MM.1S (cell line): ENCODE measurements around the gene PPL.

Experiments used
- DNase-seq: peaks from one replicate; pipeline ENCODE4 v3.0.0-alpha.2; 2015
- H2AFZ ChIP-seq: fragments of 300-600 bp; sonication (generic); 2 replicates; pipeline ENCODE4 v1.6.0; 2016; ENCODE audit warnings: antibody characterized with exemption, low read length
- H3F3A ChIP-seq: fragments of 300-600 bp; sonication (generic); 2 replicates; pipeline ENCODE4 v1.6.1; 2016; ENCODE audit warnings: mild to moderate bottlenecking, antibody characterized with exemption, low read length, moderate library complexity, mixed read lengths; ENCODE audit not compliant: insufficient read depth
- H3K27ac ChIP-seq: fragments of 300-600 bp; sonication (generic); 2 replicates; pipeline ENCODE4 v1.5.1; 2016; ENCODE audit warnings: mild to moderate bottlenecking, low read length
- H3K27me3 ChIP-seq: fragments of 300-600 bp; sonication (generic); replicated peaks from 2 replicates; pipeline ENCODE4 v1.6.0; 2016; ENCODE audit warnings: low read length; ENCODE audit not compliant: insufficient read depth
- H3K36me3 ChIP-seq: fragments of 300-600 bp; sonication (generic); replicated peaks from 2 replicates; pipeline ENCODE4 v1.6.1; 2016; ENCODE audit warnings: mild to moderate bottlenecking, low read length, mixed read lengths; ENCODE audit not compliant: insufficient read depth
- H3K4me1 ChIP-seq: fragments of 300-600 bp; sonication (generic); 2 replicates; pipeline ENCODE4 v1.6.1; 2016; ENCODE audit warnings: low read length, mixed read lengths
- H3K4me2 ChIP-seq: fragments of 300-600 bp; sonication (generic); 2 replicates; pipeline ENCODE4 v1.6.0; 2016; ENCODE audit warnings: low read depth, low read length
- H3K4me3 ChIP-seq: fragments of 300-600 bp; sonication (generic); 2 replicates; pipeline ENCODE4 v1.5.1; 2016; ENCODE audit warnings: low read length, mixed read lengths
- H3K79me2 ChIP-seq: fragments of 300-600 bp; sonication (generic); 2 replicates; pipeline ENCODE4 v1.6.1; 2016; ENCODE audit warnings: mixed run types, low read length, mixed read lengths
- H3K9ac ChIP-seq: fragments of 300-600 bp; sonication (generic); 2 replicates; pipeline ENCODE4 v1.6.1; 2016; ENCODE audit warnings: low read length, mixed read lengths
- H3K9me2 ChIP-seq: fragments of 300-600 bp; sonication (generic); replicated peaks from 2 replicates; pipeline ENCODE4 v1.6.1; 2016; ENCODE audit warnings: mild to moderate bottlenecking, low read length, mixed read lengths; ENCODE audit not compliant: insufficient read depth
- H3K9me3 ChIP-seq: fragments of 300-600 bp; sonication (generic); replicated peaks from 2 replicates; pipeline ENCODE4 v1.6.1; 2016; ENCODE audit warnings: mild to moderate bottlenecking, low read length, mixed read lengths; ENCODE audit not compliant: insufficient read depth
- H4K20me1 ChIP-seq: fragments of 300-600 bp; sonication (generic); 2 replicates; pipeline ENCODE4 v1.6.1; 2016; ENCODE audit warnings: mild to moderate bottlenecking, low read length, moderate library complexity, mixed read lengths; ENCODE audit not compliant: insufficient read depth
- CTCF ChIP-seq: fragments of 300-600 bp; sonication (generic); IDR thresholded peaks from 2 replicates; pipeline ENCODE4 v1.5.1; 2016; ENCODE audit warnings: antibody characterized with exemption, low read length, mixed read lengths
- EZH2 ChIP-seq: fragments of 300-600 bp; sonication (generic); optimal IDR thresholded peaks from 2 replicates; pipeline ENCODE3; 2017; ENCODE audit warnings: low read depth, mild to moderate bottlenecking, antibody characterized with exemption, low read length, mixed read lengths
- EZH2phosphoT487 ChIP-seq: fragments of 300-600 bp; sonication (generic); IDR thresholded peaks from 2 replicates; pipeline ENCODE4 v1.6.1; 2018; ENCODE audit warnings: antibody characterized with exemption, low read length

Gene PPL

GRCh38 chr16:4925293-4925607 lies 11.7 kb downstream of the PPL start:
- peaks cover 27% of the 10 kb centered on the region for H3K27me3 ChIP-seq
- no peaks in the 10 kb centered on the region for H3K4me1 ChIP-seq
- no peaks in the 10 kb centered on the region; the same call in 1 of the 2 replicates for H3K9me3 ChIP-seq
- no peak for DNase-seq
- H3K9me2 ChIP-seq, result no peaks in the 10 kb centered on the region
- H3K4me2 ChIP-seq, result no peak overlapping the region
- TF ChIP-seq EZH2 (no peak), EZH2phosphoT487 (no peak), CTCF (no peak)
- H3F3A ChIP-seq, result no peaks in the 10 kb centered on the region
- no peaks in the 10 kb centered on the region for H4K20me1 ChIP-seq
- H3K79me2 ChIP-seq, result no peaks in the 10 kb centered on the region
- H3K36me3 ChIP-seq, result no peaks in the 10 kb centered on the region
- no peak overlapping the region for H3K9ac ChIP-seq
- H2AFZ ChIP-seq, result no peak overlapping the region
- H3K27ac ChIP-seq, result no peak overlapping the region
- H3K4me3 ChIP-seq, result no peak overlapping the region

- Histone ChIP-seq H3K9me3 (no peaks in the 10 kb centered on the region; the same call in 1 of the 2 replicates), H2AFZ (no peak overlapping the region), H3K4me3 (no peak overlapping the region), H3K27me3 (peaks cover 22% of the 10 kb centered on the region), H3K36me3 (no peaks in the 10 kb centered on the region), H4K20me1 (no peaks in the 10 kb centered on the region), H3K27ac (no peak overlapping the region), H3K79me2 (no peaks in the 10 kb centered on the region), H3K9me2 (no peaks in the 10 kb centered on the region), H3F3A (no peaks in the 10 kb centered on the region), H3K4me2 (no peak overlapping the region), H3K4me1 (no peaks in the 10 kb centered on the region), H3K9ac (no peak overlapping the region)
- TF ChIP-seq CTCF (no peak), EZH2 (no peak), EZH2phosphoT487 (no peak)
- no peak for DNase-seq
Observed at GRCh38 chr16:4924593-4925292, 12.2 kb downstream of the PPL start.

- Histone ChIP-seq H3K4me1 (no peaks in the 10 kb centered on the region), H3K9me3 (no peaks in the 10 kb centered on the region; the same call in 1 of the 2 replicates), H3K9me2 (no peaks in the 10 kb centered on the region), H2AFZ (no peak overlapping the region), H4K20me1 (no peaks in the 10 kb centered on the region), H3F3A (no peaks in the 10 kb centered on the region), H3K27me3 (peaks cover 22% of the 10 kb centered on the region), H3K4me2 (no peak overlapping the region), H3K79me2 (no peaks in the 10 kb centered on the region), H3K4me3 (no peak overlapping the region), H3K27ac (no peak overlapping the region), H3K9ac (no peak overlapping the region), H3K36me3 (no peaks in the 10 kb centered on the region)
- no peak for DNase-seq
- no peak for TF ChIP-seq EZH2
- no peak for TF ChIP-seq CTCF
- TF ChIP-seq EZH2phosphoT487, result no peak
Observed at GRCh38 chr16:4923853-4924252, 13.1 kb downstream of the PPL start.
